CD14-positive monocyte (primary cell): Measurements from ENCODE around the gene DMRT2. TPM values are rescaled to one million over a fixed set of nuclear protein-coding genes. Genes with fewer than 3 reads are reported as not detected.

Source experiments
- DNase-seq, 3 donors: peaks; one replicate each; pipeline ENCODE4 v3.0.0-alpha.2; 2011 to 2022
- H2AFZ ChIP-seq: 2 replicates; pipeline ENCODE4 v1.6.0; 2012; ENCODE audit warnings: mild to moderate bottlenecking, low read depth, low read length, inconsistent platforms; ENCODE audit not compliant: insufficient read depth, poor library complexity, severe bottlenecking
- H3K27ac ChIP-seq, 2 donors: 1 replicate in 1 of 2; 2 replicates in 1 of 2; pipeline ENCODE4 v1.5.1; 2012 to 2013; ENCODE audit warnings: low read length in 2 of 2, control low read depth in 1 of 2, inconsistent platforms in 1 of 2, low read depth in 1 of 2, mild to moderate bottlenecking in 1 of 2
- H3K27me3 ChIP-seq, 2 donors: one replicate each; pipeline versions ENCODE4 v1.6.0 to v1.6.1; 2011 to 2013; ENCODE audit warnings: low read length in 2 of 2; ENCODE audit not compliant: control insufficient read depth in 2 of 2, insufficient read depth in 2 of 2
- H3K36me3 ChIP-seq, 2 donors: replicated peaks in 1 of 2; 1 replicate in 1 of 2; 2 replicates in 1 of 2; pipeline versions ENCODE4 v1.5.1 to v1.6.1; 2012 to 2013; ENCODE audit warnings: low read length in 2 of 2, control low read depth in 1 of 2, inconsistent platforms in 1 of 2, mild to moderate bottlenecking in 1 of 2; ENCODE audit not compliant: insufficient read depth in 2 of 2, control insufficient read depth in 1 of 2
- H3K4me1 ChIP-seq, 2 donors: 1 replicate in 1 of 2; 2 replicates in 1 of 2; pipeline versions ENCODE4 v1.5.1 to v1.6.1; 2012 to 2013; ENCODE audit warnings: low read length in 2 of 2, control low read depth in 1 of 2, inconsistent platforms in 1 of 2, mild to moderate bottlenecking in 1 of 2, moderate library complexity in 1 of 2; ENCODE audit not compliant: insufficient read depth in 2 of 2, control insufficient read depth in 1 of 2
- H3K4me2 ChIP-seq: replicated peaks from 2 replicates; pipeline ENCODE3; 2012; ENCODE audit warnings: low read length, moderate library complexity, mild to moderate bottlenecking; ENCODE audit not compliant: poor library complexity, severe bottlenecking; ENCODE audit errors: extremely low read depth
- H3K4me3 ChIP-seq, 3 experiments: fragments of 200-600 bp in 1 of 3; sonication (generic) in 1 of 3; replicated peaks in 1 of 3; 1 replicate in 2 of 3; 2 replicates in 1 of 3; pipeline ENCODE4 v1.5.1; 2011 to 2013; ENCODE audit warnings: low read length in 3 of 3, mild to moderate bottlenecking in 3 of 3, control low read depth in 2 of 3, low read depth in 2 of 3, inconsistent platforms in 1 of 3, moderate library complexity in 1 of 3
- H3K79me2 ChIP-seq: 2 replicates; pipeline ENCODE4 v1.6.0; 2012; ENCODE audit warnings: mild to moderate bottlenecking, control low read depth, inconsistent platforms, low read length, moderate library complexity; ENCODE audit not compliant: insufficient read depth
- H3K9ac ChIP-seq: 2 replicates; pipeline ENCODE4 v1.6.0; 2017; ENCODE audit warnings: low read length, mild to moderate bottlenecking; ENCODE audit not compliant: insufficient read depth, poor library complexity, severe bottlenecking
- H3K9me3 ChIP-seq, 2 donors: replicated peaks in 1 of 2; 1 replicate in 1 of 2; 2 replicates in 1 of 2; pipeline versions ENCODE4 v1.5.1 to v1.6.1; 2012 to 2013; ENCODE audit warnings: low read length in 2 of 2, control low read depth in 1 of 2; ENCODE audit not compliant: control insufficient read depth in 1 of 2, insufficient read depth in 1 of 2
- H4K20me1 ChIP-seq: 2 replicates; pipeline ENCODE4 v1.6.0; 2012; ENCODE audit warnings: mild to moderate bottlenecking, low read length, control low read depth, moderate library complexity; ENCODE audit not compliant: insufficient read depth
- H3K27ac Mint-ChIP-seq, 7 donors: one replicate each; pipeline ENCODE4 v1.8.0; 2020; ENCODE audit warnings: mild to moderate bottlenecking in 7 of 7, mixed read lengths in 7 of 7, moderate library complexity in 6 of 7, inconsistent platforms in 2 of 7
- H3K27me3 Mint-ChIP-seq, 3 donors: one replicate each; pipeline ENCODE4 v1.8.0; 2021 to 2022; ENCODE audit warnings: low read depth in 3 of 3, mild to moderate bottlenecking in 3 of 3, mixed read lengths in 3 of 3, moderate library complexity in 3 of 3, inconsistent platforms in 1 of 3
- H3K36me3 Mint-ChIP-seq, 2 donors: one replicate each; pipeline ENCODE4 v1.8.0; 2020; ENCODE audit warnings: mixed read lengths in 2 of 2, inconsistent platforms in 1 of 2, mild to moderate bottlenecking in 1 of 2
- H3K4me1 Mint-ChIP-seq: one replicate; pipeline ENCODE4 v1.8.0; 2020; ENCODE audit warnings: mild to moderate bottlenecking, mixed read lengths
- H3K4me3 Mint-ChIP-seq, 2 donors: one replicate each; pipeline ENCODE4 v1.8.0; 2020; ENCODE audit warnings: mild to moderate bottlenecking in 2 of 2, mixed read lengths in 2 of 2, moderate library complexity in 1 of 2
- H3K9me3 Mint-ChIP-seq, 7 donors: one replicate each; pipeline ENCODE4 v1.8.0; 2020 to 2022; ENCODE audit warnings: mixed read lengths in 7 of 7, mild to moderate bottlenecking in 6 of 7, moderate library complexity in 6 of 7, inconsistent platforms in 2 of 7
- CTCF ChIP-seq: fragments of 200-600 bp; IDR thresholded peaks from one replicate; pipeline ENCODE4 v1.8.0; 2022; ENCODE audit warnings: antibody characterized with exemption, mild to moderate bottlenecking
- WGBS: methylation state at CpG from one replicate; pipeline ENCODE4 v1.1.5; 2013; ENCODE audit warnings: missing lambda C conversion rate; ENCODE audit not compliant: insufficient coverage; 5-methylcytosine and 5-hydroxymethylcytosine counted together
- intact Hi-C, 2 donors: fragments of 100-400 bp; cut with micrococcal nuclease; formaldehyde crosslinking; loops; one replicate each; pipeline versions ENCODE4 v1.15.0 to v1.15.1; 2023
- polyA plus RNA-seq, 3 donors: library from polyadenylated mRNA; depleted of rRNA in 1 of 3; unstranded in 2 of 3; stranded (reverse) in 1 of 3; fragments of 300-500 nt in 2 of 3; fragments of >200 nt in 1 of 3; fragmentation: Illumina TruSeq in 2 of 3; gene quantifications; 1 replicate in 2 of 3; 2 replicates in 1 of 3; pipeline ENCODE4 v1.2.3, GENCODE V29; 2012 to 2021

DMRT2 gene
- polyA plus RNA-seq, 3 donors = not detected

GRCh38 chr9:1018121-1018520 is 32.0 kb upstream of the DMRT2 start:
- no peak overlapping the region for H2AFZ ChIP-seq
- H3K27me3 Mint-ChIP-seq = peaks cover 15 to 46% (median 16%) of the 10 kb centered on the region in 3 donors
- 7% methylated on average over 6 of the region's 10 CpGs for WGBS

GRCh38 chr9:1024112-1024511 is 26.0 kb upstream of the DMRT2 start:
- no CpG with 5 or more reads among the region's 1 CpG for WGBS
- Mint-ChIP-seq H3K27me3 (peaks cover 21 to 56% (median 23%) of the 10 kb centered on the region in 3 donors), H3K27ac (no peak overlapping the region), H3K36me3 (no peaks in the 10 kb centered on the region), H3K4me1 (no peaks in the 10 kb centered on the region), H3K9me3 (peaks cover 0 to 17% (median 11%) of the 10 kb centered on the region in 7 donors), H3K4me3 (peak overlapping the region in 1 of 2 donors; percentile 48)
- H3K27me3 ChIP-seq = peaks cover 12 to 27% of the 10 kb centered on the region in 2 donors
- intact Hi-C loops = no loop called here
- no peaks in the 10 kb centered on the region for H3K36me3 ChIP-seq
- H3K4me3 ChIP-seq = no peak overlapping the region
- no peaks in the 10 kb centered on the region for H3K9me3 ChIP-seq
- no peaks in the 10 kb centered on the region for H3K79me2 ChIP-seq
- no peak for TF ChIP-seq CTCF
- no peak overlapping the region for H3K4me2 ChIP-seq
- no peaks in the 10 kb centered on the region for H4K20me1 ChIP-seq
- no peak for DNase-seq
- H2AFZ ChIP-seq = no peak overlapping the region
- H3K9ac ChIP-seq = no peak overlapping the region
- no peaks in the 10 kb centered on the region for H3K4me1 ChIP-seq
- H3K27ac ChIP-seq = no peak overlapping the region

More at GRCh38 chr9:1018121-1018520, 32.0 kb upstream of the DMRT2 start:
- Mint-ChIP-seq H3K27ac (peak overlapping the region in 1 of 7 donors; percentile 81), H3K9me3 (peaks cover 0 to 14% (median 10%) of the 10 kb centered on the region in 7 donors), H3K36me3 (no peaks in the 10 kb centered on the region), H3K4me1 (peaks cover 6% of the 10 kb centered on the region), H3K4me3 (peak overlapping the region in 1 of 2 donors; percentile 37)
- no peaks in the 10 kb centered on the region for H3K36me3 ChIP-seq
- H3K4me3 ChIP-seq = no peak overlapping the region
- no peaks in the 10 kb centered on the region for H3K9me3 ChIP-seq
- peaks cover 2 to 5% of the 10 kb centered on the region in 2 donors for H3K4me1 ChIP-seq
- H3K27me3 ChIP-seq = peaks cover 22 to 24% of the 10 kb centered on the region in 2 donors
- TF ChIP-seq CTCF = no peak
- intact Hi-C loops = no loop called here
- peak in 1 of 3 donors; percentile 32 for DNase-seq
- H3K9ac ChIP-seq = no peak overlapping the region
- H3K79me2 ChIP-seq = no peaks in the 10 kb centered on the region
- no peak overlapping the region for H3K4me2 ChIP-seq
- H4K20me1 ChIP-seq = no peaks in the 10 kb centered on the region
- no peak overlapping the region for H3K27ac ChIP-seq
